GM21447 (cell line): ENCODE measurements around the gene CDH4.

ENCODE experiments used
- ATAC-seq: cut with Tn5 transposase; IDR thresholded peaks from one replicate; pipeline ENCODE4 v1.9.1; 2021; ENCODE audit not compliant: unreplicated experiment

The CDH4 gene

DNA sequence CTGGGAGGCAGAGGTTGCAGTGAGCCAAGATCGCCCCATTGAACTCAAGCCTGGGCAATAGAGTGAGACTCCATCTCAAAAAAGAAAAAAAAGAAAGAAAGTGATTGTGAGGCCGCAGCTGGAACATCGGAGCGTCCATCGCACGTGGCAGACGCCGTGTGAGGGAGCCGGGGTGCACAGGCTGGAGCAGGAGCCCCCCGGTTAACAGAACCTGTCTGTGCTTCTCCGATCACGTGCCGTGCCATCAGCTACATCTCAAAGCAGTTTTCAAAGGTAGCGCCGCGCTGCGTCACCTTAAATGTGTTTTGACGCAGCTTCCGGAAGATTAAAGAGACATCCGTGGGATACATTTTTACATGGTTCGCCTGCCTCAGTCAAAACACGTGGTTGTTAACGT lies 674.7 kb downstream of the CDH4 start:
- ATAC-seq: no peak

DNA sequence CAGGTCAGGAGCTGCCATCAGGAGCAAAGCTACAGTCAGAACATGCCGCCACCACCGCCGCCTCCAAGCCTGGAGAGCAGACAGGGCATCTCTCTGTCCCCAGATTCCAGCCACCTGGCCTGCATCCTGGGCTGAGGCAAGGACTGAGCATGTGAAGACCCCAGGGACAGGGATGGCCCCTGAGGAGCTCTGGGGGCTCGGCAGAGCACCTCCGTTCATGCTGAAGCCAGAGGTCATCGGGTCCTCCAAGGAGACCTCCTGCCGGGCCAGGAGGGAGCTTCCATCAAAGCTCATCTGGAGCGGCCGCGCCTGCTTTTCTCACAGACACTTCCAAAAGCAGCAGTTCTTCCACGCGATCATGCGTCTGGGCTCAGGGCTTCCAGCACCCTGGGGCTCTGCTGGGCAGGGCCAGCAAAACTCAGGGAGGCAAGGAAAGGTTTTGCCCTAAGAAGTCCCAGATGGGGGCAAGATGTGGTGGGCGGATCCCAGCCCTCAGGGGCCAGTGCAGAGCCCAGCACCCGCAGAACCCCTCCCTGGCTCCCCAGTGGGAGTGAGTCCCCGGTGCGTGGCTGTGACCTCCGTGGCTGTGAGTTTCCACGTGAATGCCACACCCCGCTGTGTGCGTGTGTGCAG lies 675.2 kb downstream of the CDH4 start:
- no peak for ATAC-seq

DNA sequence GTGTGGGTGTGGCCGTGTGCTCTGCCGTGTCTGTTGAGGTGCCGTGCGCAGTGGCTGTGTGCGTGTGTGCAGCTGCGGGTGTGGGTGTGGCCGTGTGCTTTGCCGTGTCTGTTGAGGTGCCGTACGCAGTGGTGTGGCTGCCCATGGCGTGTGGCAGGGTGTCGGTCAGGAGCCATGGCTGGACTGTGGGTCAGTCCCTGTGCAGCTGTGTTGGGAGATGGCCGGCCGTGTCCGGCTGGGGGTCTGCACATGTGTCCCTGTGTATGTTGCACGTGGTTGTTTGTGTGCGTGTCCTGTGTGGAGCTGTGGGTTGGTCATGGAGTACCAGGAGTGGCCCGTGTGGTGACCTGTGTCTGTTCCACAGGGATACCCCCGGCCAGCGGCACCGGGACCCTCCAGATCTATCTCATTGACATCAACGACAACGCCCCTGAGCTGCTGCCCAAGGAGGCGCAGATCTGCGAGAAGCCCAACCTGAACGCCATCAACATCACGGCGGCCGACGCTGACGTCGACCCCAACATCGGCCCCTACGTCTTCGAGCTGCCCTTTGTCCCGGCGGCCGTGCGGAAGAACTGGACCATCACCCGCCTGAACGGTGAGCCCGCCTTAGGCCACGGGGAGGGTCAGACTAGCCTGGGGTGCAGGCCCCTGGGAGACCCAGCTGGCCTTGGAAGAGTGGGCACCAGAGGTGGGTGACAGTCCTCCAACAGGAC lies 675.9 kb downstream of the CDH4 start:
- ATAC-seq: no peak

DNA sequence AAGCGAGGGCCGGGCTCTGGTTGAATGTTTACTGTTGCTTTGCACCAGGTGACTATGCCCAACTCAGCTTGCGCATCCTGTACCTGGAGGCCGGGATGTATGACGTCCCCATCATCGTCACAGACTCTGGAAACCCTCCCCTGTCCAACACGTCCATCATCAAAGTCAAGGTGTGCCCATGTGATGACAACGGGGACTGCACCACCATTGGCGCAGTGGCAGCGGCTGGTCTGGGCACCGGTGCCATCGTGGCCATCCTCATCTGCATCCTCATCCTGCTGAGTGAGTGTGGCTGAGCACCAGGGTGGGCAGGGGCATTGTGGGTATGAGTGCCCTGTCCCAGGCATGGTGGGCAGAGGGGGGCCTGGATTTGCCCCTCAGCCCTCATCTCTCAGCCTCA lies 677.5 kb downstream of the CDH4 start:
- no peak for ATAC-seq

DNA sequence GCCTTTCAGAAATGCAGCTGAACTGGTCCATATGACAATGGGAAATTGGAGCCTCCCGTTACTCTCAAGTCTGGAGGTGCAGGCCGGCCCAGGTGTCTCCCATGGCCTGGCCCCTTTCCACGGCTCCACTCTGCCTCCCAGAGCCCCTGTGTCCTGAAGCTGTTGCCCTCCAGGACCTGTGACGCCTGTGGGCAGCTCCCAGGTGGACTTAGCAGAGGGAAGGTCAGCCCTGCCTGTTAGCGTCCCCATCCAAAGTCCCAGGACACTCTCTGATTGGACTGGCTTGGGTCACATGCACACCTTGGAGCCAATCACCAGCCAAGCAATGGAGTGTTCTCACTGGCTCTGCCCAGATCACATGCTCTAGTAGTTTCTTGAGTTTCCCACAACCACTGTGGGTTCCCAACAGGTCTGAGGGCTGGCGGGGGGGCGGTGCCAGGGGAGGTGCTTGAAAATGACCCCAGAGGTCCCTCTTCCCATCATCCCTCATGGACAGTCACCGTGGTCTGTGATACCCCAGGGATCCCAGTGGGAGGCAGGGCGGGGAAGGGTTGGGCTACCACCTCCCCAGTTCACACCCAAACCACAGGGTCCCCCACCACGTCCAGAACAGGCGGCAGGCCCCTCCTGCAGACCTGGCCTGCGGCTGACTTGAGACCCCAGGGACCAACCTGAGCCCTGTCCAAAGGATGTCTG lies 678.1 kb downstream of the CDH4 start:
- ATAC-seq: no peak

DNA sequence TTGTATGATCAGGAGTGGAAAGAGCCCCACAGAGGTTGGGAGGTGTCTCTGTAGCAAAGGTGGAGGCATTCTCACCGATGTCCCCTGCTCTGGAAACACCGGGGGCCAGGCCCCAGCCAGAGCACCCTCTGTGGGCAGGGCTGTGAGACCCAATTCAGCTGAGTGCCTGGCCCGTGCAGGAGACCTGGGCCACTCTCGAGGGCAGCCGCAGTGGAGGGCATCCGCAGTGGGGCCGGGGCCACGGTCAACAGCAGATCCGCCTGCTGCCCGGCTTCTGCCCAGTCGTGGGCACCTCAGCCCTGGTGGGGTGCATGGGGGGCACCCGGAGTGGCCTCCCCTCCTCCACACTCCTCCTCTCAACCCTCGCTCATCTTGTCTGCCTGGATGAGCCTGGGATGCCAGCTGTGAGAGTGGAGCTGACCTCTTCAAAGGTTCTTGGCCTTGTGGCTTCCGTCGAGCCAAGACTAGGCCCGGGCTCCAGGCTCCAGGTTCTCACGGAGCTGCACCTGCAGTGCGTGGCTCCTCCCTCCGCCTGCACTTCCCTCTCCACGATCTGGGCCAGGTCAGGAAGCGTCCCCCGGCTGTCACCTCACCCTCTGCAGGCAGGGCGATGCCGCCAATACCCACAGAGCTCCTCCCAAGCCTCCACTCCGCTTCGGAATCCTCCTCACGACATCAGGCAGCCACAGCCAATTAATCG lies 678.9 kb downstream of the CDH4 start:
- no peak for ATAC-seq

DNA sequence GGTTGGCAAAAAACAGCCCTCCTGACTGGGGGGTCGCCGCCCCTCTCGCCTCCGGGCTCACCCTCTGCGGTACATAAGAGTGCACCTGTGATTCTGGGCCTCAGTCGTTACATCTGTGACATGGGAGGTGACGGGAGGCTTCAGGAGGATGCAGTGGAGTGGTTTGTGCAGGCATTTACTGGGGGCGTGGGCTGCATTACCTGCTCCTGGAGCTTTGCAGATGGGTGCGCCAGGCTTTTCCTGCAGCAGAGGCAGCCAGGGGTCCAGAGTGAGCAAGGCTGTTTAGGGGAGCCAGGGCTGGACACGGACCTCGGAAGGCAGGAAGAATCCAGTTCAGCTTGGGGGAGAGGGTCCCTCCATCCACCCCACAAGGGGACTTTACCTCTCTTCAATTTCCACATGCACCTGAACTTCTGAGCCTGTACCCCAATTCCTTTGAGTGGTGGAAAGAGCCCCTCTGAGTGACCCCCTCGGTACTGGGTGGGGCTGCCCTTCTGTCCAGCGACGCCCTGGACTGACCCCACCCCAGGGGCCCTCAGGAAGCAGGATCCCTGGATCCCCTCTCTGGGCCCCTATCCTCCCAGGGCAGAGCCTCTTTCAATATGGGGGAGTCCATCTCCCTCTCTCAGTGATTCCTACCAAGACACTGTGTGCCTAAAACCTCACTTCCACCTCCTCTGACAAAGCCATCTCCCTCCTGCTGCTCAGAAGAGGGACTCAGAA lies 679.6 kb downstream of the CDH4 start:
- no peak for ATAC-seq

DNA sequence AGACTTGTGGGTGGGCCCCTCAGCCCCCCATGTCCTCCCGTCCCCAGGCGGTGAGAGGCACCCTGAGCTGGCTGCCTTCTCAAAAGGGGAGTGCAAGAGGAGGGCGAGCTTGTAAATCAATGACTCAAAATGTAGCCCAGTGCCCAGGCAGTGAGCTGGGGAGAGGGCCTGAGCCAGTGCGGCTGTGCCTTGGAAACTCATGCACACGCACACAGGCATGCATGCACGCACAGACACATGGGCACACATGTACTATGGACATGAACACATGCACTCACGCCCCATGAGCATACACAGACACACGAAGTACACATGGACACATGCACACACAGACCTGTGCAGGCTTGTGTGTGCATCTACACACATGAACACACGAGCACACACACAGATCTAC lies 680.1 kb downstream of the CDH4 start:
- no peak for ATAC-seq

DNA sequence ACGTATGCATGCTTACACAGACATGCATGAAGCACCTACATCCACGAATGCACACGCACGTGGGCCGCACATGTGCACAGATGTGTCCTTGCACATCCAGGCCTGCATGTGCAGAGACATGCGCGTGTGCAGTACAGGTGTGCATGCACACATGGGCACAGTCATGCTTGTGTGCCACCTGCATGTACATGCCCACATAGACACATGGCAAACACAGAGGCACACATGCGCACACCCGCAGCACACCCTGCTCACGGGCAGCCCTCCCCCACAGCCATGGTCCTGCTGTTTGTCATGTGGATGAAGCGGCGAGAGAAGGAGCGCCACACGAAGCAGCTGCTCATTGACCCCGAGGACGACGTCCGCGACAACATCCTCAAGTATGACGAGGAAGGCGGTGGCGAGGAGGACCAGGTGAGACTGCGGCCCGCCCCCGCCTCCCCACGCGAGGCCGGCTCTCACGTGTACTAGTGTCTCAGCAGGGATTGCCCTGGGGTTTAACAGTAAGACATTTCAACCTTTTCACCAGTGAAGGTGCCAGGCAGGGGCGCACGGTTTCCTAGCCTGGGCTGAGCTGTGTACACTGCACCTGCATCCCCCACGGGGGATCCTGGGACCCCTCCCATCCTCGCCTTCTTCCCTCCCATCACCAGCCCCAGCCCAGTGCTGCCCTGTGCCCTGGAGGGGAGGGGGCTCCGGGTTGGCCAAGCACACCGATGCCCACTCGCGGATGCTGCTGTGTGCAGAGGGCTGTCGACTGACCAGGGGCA lies 680.8 kb downstream of the CDH4 start:
- no peak for ATAC-seq

DNA sequence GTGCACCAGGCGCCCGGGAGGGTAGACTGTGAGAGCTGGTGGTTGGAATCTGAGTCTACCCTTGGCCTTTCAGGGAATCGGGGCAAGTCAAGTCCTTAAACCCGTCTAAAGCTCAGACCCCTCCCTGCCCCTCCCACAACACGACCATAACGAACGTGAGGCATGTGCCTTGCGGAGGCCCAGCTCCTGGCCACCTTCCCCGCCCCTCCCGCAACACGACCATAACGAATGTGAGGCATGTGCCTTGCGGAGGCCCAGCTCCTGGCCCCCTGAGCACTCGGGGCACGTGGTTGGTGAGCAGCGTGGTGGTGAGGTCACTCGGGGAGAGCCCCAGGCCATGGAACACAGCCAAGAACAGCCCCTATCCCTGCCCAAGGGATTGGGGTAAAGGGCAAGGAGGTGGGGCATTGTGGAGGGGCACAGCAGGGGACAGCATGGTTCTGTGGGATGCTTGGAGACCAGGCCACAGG lies 681.5 kb downstream of the CDH4 start:
- no peak for ATAC-seq

DNA sequence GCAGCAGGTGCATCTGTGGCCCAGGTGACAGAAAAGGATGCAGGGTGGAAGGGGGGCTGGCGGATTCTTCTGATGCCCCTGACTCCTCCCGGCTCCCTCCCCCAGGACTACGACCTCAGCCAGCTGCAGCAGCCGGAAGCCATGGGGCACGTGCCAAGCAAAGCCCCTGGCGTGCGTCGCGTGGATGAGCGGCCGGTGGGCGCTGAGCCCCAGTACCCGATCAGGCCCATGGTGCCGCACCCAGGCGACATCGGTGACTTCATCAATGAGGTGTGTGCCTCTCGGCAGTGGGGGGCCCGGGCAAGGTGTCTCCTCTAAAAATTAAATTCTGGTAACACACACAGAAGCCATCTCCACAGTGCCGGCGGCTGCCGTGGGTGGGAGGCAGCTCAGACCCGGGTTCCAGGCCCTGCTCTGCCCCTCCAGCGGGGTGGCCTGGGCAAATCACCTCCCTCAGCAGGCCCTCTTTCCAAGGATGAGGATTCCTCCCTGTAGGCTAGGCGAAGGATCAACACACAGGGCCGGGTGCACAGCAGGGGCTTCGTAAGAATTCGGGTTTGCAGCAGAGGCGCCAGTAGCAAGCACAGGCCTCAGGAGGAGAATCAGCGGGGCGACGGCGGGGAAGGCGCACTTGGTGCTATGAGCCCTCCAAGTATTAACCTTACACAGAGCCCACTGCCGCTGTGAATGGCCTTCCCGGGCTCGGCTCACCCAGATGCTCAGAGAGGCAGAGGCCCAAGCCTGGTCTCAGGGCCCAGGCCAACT lies 682.1 kb downstream of the CDH4 start:
- no peak for ATAC-seq

DNA sequence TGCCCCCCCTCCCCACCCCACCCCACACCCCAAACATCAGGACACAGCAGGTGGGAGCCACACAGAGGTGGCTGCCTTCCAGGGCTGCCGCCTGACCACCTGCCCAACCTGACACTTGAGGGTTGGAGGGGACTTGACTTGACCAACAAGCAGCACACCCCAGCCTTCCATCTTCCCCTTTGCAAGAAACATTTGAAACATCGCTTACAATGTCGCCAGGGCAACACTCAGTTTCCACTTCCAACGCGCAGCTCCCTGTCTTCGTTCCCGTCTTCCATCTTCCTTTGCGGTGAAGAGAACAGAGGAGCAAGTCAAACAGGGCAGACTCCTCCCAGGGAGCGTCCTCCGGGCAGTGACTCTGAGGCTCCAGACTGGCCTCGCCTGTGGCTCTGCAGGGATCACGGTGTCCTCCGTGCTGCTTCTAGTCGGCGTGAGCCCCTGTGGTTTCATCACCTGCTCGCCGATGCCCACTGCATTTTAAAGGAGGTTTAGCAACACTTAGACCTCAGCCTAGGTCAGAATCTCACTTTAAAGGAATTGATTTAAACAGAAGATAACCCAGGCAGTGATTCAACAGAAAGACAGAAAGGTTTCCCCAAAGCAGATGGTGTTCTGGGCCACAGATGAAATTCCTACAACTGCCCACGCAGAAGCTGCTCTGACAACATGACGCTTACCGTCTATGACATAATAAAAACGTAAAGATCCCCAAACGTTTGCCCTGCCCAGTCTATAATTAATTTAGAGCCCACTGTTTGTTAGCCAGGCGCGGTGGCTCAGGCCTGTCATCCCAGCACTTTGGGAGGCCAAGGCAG lies 682.9 kb downstream of the CDH4 start:
- ATAC-seq: no peak

DNA sequence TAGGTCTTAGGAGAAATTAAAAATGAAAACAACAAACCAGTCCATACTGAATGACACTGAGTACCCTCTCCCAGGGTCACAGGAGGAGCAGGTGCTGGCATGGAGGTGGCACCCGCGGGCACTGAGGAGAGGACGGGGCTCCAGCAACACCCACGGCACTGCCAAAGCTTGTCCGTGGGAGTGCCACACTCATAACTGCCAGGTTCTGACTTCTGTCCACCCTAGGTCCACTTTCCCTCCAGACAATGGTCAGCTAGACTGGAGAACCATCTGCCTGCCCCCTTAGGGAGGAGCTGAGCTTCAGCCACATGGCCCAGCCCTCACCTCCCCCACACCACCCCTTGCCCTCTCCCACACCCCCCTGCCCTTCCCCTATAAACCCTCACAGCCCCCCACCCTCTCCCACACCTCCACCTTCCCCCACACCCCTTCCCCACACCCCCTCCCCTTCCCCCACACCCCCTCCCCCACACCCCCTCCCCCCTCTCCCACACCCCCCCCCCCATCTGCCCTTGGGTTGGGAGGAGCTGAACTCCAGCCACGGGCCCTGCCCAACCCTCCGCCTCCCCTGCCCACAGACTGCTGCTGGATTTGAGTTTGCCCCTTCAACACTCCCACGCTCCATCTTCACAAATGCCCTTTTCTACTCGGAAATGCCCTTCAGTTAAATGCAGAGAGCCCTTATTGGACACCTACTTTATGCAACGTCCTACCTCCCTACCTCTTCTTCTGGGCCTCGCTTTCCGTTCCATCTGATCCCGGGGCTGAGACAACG lies 684.1 kb downstream of the CDH4 start:
- no peak for ATAC-seq

DNA sequence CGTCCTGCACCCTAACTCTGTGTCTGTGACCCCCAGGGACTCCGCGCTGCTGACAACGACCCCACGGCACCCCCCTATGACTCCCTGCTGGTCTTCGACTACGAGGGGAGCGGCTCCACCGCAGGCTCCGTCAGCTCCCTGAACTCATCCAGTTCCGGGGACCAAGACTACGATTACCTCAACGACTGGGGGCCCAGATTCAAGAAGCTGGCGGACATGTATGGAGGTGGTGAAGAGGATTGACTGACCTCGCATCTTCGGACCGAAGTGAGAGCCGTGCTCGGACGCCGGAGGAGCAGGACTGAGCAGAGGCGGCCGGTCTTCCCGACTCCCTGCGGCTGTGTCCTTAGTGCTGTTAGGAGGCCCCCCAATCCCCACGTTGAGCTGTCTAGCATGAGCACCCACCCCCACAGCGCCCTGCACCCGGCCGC lies 684.7 kb downstream of the CDH4 start:
- ATAC-seq: no peak

DNA sequence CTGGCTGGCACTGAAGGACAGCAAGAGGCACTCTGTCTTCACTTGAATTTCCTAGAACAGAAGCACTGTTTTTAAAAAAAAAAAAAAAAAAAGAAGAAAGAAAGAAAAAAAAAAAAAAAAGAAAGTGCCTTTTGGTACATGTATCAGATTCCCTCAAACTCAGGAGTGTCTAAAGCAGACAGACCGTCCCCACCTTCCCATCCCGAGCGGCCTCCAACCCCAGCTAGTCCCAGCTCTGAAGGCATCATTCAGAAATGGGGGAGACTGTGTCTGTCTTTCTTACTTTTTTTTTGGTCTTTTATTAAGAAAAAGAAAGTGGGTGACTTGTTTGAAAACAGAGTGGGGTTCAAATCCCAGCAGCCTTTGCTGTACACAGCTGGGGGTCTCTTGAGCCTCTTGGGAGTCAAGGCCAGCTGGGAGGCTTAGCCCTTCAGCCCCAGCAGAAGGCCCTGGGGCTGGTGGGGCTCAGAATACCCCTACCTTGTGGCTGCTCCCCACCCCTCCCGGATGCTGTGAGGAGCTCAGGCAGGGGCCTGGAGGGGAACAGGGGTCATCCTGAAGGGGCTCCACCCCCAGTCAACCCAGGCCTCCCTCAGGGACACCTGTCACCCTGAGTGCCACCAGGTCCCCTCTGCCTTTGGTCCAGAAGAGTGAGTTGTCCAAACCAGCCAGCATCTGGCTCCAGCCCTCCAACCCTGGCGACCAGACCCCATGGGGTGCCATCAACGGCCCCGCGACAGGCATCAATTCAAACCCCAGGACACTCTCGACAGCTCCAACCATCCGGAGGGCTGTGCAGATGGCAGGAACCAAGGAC lies 685.3 kb downstream of the CDH4 start:
- no peak for ATAC-seq

DNA sequence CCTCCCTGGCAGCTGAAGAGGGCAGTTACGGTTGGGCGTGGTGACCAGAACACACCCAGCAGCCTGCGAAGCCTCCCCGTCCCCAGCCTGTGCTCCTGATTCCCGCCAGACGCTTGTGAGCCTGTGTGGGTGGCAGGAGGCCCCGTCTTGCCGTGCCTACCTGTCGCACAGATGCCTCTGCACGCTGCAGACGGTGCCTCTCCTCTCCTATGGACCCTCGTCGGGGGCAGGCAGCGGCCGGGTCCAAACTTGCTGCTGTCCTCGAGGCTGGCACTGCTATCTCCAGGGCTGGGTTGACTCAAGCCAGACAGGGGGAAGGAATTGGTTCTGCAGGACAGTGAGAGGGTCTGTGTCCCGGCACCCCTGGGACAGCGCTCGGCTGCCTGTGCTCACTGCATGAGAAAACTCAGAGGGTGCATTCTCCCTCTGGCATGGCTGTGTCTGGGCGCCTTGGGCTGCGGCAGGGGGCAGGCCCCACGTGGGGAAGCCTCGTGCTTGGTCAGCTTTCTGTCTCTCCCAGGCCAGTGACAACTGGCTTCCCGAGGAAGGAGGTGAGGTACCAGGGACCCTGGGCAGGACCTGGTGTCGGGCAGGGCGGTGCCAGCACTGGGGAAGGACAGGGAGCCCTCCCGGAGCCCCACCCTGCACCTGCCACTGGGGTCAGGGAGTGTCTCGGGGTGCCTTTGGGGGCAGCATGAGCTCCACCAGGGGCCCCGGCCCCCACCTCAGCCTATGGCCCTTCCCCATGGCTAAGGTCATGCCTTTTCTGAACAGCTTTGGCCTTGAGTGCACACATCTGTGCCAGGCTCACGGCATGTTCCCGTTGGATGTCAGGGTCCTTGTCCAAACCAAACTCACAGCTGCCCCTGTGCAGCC lies 686.1 kb downstream of the CDH4 start:
- ATAC-seq: no peak
